Activated CD4-positive, CD25-positive, alpha-beta regulatory T cell treated with anti-CD3 and anti-CD28 coated beads, Interleukin-2, amount 50 U/mL, for 72 hours (primary cell): ENCODE data around the gene SP140L.
"Not testable (repeated sequence)": the region's sequence is repeated elsewhere in the genome, so short reads cannot be mapped to it uniquely, and the experiment has no call there.

ENCODE experiments used
- DNase-seq: peaks from one replicate; pipeline ENCODE4 v3.0.0; 2021

SP140L gene

GRCh38 chr2:230423851-230424458 lies 97.0 kb downstream of the SP140L start:
- DNase-seq: no peak

GRCh38 chr2:230425377-230425776 lies 98.4 kb downstream of the SP140L start:
- DNase-seq: no peak

GRCh38 chr2:230429513-230429912 lies 102.5 kb downstream of the SP140L start:
- DNase-seq: no peak

GRCh38 chr2:230430957-230431910 lies 104.2 kb downstream of the SP140L start:
- no peak for DNase-seq

GRCh38 chr2:230434677-230435324 lies 107.8 kb downstream of the SP140L start:
- no peak for DNase-seq

- DNase-seq: no peak
Measured at GRCh38 chr2:230435431-230435830, 108.4 kb downstream of the SP140L start.

GRCh38 chr2:230439121-230439520 lies 112.1 kb downstream of the SP140L start:
- not testable (repeated sequence) for DNase-seq

GRCh38 chr2:230439590-230439989 lies 112.6 kb downstream of the SP140L start:
- DNase-seq: no peak

- no peak for DNase-seq
Measured at GRCh38 chr2:230441227-230441897, 114.4 kb downstream of the SP140L start.

GRCh38 chr2:230443541-230443940 lies 116.5 kb downstream of the SP140L start:
- no peak for DNase-seq

- DNase-seq: no peak
Measured at GRCh38 chr2:230444832-230445231, 117.8 kb downstream of the SP140L start.

- no peak for DNase-seq
Measured at GRCh38 chr2:230447036-230447435, 120.0 kb downstream of the SP140L start.

GRCh38 chr2:230447455-230448451 lies 120.8 kb downstream of the SP140L start:
- DNase-seq: no peak

GRCh38 chr2:230449901-230450467 lies 123.0 kb downstream of the SP140L start:
- DNase-seq: no peak

- no peak for DNase-seq
Measured at GRCh38 chr2:230453006-230453405, 126.0 kb downstream of the SP140L start.
